ENCODE measurements around the gene FBXL14.
"Not testable (repeated sequence)": the region's sequence is repeated elsewhere in the genome, so short reads cannot be mapped to it uniquely, and the experiment has no call there.

Gene FBXL14

DNA sequence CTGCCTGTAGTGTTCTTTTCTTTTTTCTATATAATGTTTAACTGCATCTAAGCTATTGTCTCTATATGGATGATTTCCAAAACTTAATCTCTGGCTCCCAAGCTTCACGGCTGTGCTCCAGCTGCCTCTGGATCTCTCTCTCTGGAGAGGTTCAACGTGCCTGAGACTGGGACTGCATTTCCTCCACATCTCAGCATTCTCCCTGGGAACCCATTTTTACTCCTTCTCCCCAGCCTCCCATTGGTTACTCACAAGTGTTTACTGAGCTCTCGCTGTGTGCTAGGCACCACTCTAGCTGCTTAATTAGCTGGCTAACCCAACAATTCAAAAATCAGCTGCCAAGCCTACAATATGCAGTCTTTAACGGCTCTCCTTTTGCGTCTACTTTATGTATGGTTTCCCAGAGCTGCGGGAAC, 34.7 kb downstream of the FBXL14 start:
- DNase-seq: no peak

DNA sequence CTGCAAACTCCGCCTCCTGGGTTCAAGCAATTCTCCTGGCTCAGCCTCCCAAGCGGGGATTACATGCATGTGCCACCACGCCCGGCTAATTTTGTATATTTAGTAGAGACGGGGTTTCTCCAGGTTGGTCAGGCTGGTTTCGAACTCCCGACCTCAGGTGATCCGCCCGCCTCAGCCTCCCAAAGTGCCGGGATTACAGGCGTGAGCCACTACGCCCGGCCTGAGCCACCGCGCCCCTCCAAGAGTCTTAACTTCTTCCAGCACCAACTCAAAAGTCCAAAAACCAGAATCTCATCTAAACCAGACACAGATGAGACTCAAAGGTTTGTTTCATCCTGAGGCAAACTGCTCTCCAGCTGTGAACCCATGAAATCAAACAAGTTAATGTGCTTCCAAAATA, 36.3 kb downstream of the FBXL14 start:
- DNase-seq: not testable (repeated sequence)

More for the DNA sequence above, 34.7 kb downstream of the FBXL14 start:
- TF ChIP-seq GATA1 (IDR thresholded peaks at IDR 0.05; ENCODE audit: low read depth, low read length) (no peak), POLR2A (IDR thresholded peaks at IDR 0.05; ENCODE audit: low read length) (no peak)

DNA sequence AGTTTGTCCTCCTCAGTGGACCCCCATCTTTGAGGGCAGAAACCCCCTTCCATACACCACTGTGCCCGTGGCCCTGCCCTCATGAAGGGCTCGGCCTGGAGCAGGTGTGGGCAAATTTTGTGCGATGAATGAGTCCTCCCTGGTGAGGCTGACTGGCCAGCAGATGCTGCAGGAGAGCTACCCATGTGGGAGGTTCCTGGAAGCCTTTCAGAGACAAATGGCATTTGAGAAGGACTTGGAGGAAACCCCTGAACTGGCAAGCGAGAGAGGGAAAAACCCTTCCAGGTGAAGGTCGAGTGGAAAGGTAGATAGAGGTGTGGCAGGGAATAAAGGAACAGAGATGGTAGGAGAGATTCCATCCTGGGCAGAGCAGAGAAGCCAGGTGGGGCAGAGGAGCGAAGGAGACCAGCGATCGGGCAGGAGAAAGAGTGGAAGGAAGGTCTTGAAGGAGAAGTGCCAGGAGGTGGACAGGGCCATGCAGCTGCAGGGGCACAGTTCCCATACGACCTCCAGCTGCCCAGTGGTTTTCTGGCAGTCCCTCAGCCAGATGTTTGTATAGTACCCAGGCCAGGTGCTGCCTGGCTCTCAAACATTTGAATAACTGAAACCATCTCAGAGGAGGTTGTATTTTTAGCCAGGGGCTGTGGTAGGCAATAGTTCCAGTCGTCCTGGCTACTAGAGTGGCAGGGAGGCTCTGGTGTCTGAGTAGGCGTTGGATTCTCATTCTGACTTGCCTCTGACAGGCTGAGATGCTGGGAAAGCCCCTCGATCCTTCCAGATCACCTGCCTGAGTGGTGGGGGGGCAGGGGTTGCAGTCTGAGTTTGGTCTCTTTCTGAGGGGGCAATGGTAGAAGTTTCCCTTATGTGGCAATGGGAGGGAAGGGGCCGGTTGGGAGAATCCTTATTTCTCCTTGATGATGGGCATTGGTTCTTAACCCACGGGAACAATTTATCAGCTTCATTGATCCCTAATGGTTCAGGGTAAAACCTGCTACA, 40.1 kb downstream of the FBXL14 start:
- no peak for TF ChIP-seq POLR2A (IDR thresholded peaks at IDR 0.05; ENCODE audit: low read length)
- no peak for TF ChIP-seq GATA1 (IDR thresholded peaks at IDR 0.05; ENCODE audit: low read depth, low read length)
- DNase-seq: no peak

DNA sequence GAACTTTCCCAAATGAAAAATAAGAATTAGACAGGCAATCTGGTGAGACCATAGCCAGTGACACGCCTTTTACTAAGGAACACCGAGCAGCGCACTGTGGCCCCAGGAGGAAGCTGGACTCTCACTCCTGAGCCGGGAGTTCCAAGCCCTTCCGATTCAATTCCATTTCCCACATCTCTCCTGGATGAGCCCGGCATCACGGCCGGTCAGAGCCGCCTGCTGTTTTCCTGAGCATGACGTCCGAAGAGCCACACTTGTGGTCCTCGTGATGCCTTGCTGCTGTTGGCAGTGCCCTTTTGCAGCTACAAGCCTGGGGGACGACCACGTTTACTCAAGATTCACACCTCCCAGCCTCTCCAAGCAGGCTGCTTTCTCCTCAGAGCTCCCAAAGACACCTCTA, 40.8 kb downstream of the FBXL14 start:
- no peak for DNase-seq
- no peak for TF ChIP-seq POLR2A (IDR thresholded peaks at IDR 0.05; ENCODE audit: low read length)
- TF ChIP-seq GATA1 (IDR thresholded peaks at IDR 0.05; ENCODE audit: low read depth, low read length): no peak

DNA sequence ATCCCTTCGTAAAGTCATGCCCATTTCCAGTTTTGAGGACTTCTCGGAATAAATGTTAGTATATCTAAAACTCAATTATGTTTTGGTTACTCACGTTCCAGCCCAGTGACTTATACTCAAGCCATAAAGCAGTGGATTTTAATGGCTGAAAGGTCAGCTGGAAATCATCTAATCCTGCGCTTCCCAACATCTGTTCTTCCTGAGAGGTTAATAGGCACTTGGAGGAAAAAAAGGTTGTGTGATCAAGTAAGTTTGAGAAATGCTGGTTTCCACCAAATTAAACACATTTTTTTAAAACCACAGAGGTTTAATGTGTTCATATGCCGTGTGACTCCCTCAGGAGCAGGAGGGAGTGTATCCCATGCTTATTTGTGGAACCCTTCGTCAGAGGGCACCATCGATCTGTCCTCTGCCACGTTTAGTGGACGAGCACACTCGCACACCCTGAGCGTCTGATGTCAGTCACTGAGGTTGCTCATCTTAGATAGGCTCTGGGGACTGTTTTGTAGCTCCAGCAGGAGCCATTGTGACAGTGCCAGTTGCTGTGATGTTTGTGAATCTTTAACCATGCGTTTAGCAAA, 41.4 kb downstream of the FBXL14 start:
- no peak for TF ChIP-seq POLR2A (IDR thresholded peaks at IDR 0.05; ENCODE audit: low read length)
- TF ChIP-seq GATA1 (IDR thresholded peaks at IDR 0.05; ENCODE audit: low read depth, low read length): no peak
- no peak for DNase-seq

DNA sequence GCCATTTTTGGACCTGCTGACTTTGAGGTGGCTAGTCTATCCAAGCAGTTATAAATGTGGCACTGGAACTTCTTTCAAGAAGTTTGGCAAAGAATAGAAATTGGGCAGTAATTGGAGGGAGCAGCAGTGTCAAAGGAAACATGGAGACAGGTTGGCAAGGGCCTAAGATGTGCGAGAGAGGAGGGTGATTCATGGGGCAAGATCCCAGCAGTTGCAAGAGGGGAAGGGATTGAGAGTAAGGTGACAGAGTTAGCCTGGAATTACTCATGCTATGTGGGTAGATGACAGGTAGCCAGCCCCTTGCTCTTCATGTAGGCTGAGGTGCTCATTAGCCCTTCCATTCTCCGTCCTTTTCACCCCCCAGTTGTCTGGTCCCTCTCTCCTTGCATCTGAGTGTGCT, 42.2 kb downstream of the FBXL14 start:
- no peak for TF ChIP-seq GATA1 (IDR thresholded peaks at IDR 0.05; ENCODE audit: low read depth, low read length)
- no peak for DNase-seq

DNA sequence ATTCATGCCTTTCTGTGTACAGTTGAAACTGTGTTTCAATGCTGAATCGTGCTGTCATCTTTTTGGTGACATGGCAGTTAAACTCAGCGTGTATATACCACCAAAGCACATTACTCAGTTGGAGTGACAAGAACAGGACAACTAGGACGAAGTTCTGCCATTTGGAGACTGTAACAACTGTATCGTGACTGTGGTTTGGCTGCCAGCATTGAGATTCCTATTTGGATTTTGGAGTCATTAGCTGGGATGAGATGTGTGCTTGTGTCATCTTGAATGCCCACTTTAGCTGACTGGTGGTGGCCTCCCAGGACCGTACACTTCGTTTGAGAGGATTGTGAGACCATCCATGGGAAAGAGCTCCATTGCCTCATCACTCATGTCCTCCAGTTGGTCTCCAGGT, 42.9 kb downstream of the FBXL14 start:
- DNase-seq: no peak
- TF ChIP-seq GATA1 (IDR thresholded peaks at IDR 0.05; ENCODE audit: low read depth, low read length): no peak
- no peak for TF ChIP-seq POLR2A (IDR thresholded peaks at IDR 0.05; ENCODE audit: low read length)

DNA sequence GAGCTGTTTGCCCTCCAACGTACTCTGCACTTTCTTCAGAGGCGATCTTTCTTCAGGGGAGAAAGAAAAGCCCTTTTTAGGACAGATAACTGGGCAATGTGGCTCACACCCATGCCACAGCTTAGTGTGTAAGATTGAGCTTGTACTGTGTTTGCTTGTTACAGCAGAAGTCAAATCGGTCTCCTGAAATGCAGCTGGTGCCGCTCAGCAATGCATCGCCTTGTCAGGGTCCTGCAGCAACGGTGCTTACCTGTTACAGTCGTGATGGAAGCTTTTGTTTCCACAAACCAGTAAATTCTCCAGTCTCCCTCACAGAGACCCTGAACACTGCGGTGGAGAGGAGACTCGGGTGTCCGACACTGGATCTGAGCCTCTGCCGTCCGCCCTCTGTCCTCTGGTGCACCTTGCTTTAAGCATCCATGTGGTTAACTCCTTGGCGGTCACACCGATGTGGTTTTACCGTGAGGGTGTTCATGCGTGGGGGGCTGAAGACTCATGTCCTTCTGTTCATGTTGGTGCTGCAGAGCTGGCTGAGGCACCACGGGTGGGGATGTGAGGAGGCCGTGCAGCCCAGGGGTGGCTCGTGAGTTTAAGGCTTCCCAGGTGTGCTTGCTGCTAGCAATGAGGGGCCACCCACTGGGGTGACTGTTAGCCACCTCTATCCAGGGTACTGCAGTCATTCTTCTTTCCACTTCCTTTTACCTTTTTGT, 47.3 kb downstream of the FBXL14 start:
- DNase-seq: no peak
- no peak for TF ChIP-seq GATA1 (IDR thresholded peaks at IDR 0.05; ENCODE audit: low read depth, low read length)
- TF ChIP-seq POLR2A (IDR thresholded peaks at IDR 0.05; ENCODE audit: low read length): no peak

DNA sequence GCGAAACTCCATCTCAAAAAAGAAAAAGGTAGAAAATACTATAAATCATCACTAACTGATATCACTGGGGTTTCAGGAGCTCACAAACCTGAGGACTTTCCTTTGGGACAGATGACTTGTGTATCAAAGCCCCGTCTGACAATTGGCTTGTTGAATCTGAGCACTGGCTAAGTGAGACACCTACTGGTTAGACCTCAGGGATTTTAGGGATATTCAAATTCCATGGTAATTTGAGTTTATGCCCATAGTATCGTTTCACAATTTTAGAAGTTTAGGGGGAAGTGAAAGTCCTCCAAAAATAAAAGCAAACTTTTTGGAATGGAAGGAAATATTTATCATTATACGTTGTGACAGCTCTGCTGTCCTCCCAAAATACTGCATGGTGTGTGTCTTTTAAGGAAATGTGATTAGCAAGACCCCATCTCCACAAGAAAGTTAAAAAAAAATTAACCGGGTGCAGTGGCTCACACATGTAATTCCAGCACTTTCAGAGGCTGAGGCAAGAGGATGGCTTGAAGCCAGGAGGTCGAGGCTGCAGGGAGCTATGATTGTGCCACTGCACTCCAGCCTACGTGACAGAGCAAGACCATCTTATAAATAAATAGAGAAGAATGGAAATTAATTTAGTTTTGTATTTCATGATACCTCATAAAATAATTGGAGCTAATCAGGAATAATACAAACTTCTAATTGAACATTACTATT, 49.2 kb downstream of the FBXL14 start:
- no peak for TF ChIP-seq POLR2A (IDR thresholded peaks at IDR 0.05; ENCODE audit: low read length)
- TF ChIP-seq GATA1 (IDR thresholded peaks at IDR 0.05; ENCODE audit: low read depth, low read length): no peak
- DNase-seq: no peak

DNA sequence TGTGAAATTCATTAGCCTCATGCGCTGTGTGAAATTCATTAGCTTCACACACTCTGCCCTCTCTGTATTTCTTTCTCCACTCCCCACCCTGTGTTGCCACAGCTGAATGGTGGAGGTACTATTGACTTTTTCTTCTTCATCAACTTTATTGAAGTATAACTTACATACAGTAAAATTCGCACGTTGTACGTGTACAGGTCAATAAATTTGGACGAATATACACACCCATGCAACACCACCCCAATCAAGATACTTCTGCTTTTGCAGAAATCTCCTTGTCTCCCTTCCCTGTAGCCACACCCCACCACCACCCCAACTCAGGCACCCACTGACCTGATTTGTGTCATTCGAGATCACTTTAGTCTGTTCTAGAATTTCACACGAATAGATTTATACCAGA, 51.8 kb downstream of the FBXL14 start:
- TF ChIP-seq POLR2A (IDR thresholded peaks at IDR 0.05; ENCODE audit: low read length) (no peak), GATA1 (IDR thresholded peaks at IDR 0.05; ENCODE audit: low read depth, low read length) (no peak)
- no peak for DNase-seq

DNA sequence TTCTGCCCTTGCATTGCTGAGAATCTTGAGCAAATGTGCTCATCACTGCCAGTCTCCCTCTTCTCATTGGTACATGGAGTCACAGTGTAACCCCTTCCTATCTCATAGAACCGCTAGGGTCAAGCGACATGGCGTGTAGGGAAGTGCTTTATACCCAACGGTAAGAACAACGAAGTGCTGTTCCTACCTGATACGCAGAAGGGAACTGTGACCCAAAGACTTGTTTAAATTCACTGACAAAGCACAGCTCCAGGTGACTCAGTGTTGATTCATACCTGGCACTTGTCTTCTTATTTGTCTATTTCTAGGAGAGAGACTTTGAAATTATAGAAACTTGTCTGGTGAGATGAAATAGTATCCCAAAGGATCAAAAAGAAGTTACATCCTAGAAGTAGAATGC, 53.7 kb downstream of the FBXL14 start:
- TF ChIP-seq POLR2A (IDR thresholded peaks at IDR 0.05; ENCODE audit: low read length): no peak
- no peak for TF ChIP-seq GATA1 (IDR thresholded peaks at IDR 0.05; ENCODE audit: low read depth, low read length)
- DNase-seq: no peak

DNA sequence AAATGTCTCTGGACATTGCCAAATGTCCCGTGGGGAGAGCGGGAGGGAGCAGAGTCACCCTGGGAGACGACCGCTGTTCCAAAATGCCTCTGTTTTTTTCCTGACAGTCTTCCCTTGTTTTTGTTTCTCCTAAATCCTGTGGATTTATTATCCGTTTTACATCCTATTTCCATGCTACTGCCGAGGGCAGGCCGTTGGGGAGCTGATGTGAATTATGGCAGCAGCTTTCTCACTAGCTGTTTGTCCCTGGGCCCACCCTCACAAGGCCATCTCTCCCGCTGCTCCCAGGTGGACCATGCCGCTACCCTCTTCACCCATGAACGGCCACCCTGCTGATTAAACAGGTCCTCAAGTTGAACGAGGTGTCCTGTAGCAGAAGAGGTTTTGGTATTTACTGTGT, 55.2 kb downstream of the FBXL14 start:
- TF ChIP-seq POLR2A (IDR thresholded peaks at IDR 0.05; ENCODE audit: low read length) (no peak), GATA1 (IDR thresholded peaks at IDR 0.05; ENCODE audit: low read depth, low read length) (no peak)
- no peak for DNase-seq

DNA sequence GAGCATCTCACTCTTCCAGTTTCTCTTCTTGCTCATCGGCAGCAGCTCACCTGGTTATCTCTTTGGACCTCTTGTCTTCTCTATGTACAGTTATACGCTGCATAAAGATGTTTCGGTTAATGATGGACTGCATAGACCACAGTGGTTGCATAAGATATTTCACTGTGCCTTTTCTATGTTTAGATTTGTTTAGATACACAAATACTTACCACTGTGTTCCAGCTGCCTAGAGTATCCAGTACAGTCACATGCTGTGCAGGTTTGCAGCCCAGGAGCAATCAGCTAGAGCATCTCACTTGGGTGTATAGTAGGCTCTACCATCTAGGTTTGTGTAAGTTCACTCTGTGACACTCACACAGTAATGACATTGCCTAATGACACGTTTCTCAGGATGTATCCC, 57.6 kb downstream of the FBXL14 start:
- no peak for DNase-seq
- TF ChIP-seq GATA1 (IDR thresholded peaks at IDR 0.05; ENCODE audit: low read depth, low read length) (no peak), POLR2A (IDR thresholded peaks at IDR 0.05; ENCODE audit: low read length) (no peak)

DNA sequence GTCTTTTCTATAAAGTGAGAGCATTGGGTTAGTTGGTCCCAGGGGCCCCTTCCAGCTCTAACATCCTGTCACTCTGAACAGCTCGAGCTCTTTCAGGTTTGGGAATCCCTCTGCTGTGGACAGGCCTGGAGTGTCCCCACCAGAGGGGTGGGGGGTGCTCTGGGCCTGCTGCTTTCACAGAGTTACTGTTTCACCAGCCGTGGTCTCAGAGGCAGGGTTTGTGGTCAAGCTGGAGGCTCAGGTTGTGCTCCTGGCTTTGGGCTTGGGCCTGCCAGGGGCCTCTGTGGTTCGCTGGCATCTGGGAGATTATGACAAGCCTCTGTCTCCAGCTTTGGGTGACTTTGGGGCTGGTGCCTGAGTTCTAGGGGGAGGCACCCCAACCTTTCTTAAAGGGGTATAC, 59.6 kb downstream of the FBXL14 start:
- DNase-seq: no peak
- TF ChIP-seq GATA1 (IDR thresholded peaks at IDR 0.05; ENCODE audit: low read depth, low read length) (no peak), POLR2A (IDR thresholded peaks at IDR 0.05; ENCODE audit: low read length) (no peak)
